Measurements from ENCODE around the gene TRAPPC1. TPM values are rescaled to one million over a fixed set of nuclear protein-coding genes. Genes with fewer than 3 reads are reported as not detected.

Gene TRAPPC1
- total RNA-seq, 1 experiment from 2014 or later: 99.7 TPM

DNA sequence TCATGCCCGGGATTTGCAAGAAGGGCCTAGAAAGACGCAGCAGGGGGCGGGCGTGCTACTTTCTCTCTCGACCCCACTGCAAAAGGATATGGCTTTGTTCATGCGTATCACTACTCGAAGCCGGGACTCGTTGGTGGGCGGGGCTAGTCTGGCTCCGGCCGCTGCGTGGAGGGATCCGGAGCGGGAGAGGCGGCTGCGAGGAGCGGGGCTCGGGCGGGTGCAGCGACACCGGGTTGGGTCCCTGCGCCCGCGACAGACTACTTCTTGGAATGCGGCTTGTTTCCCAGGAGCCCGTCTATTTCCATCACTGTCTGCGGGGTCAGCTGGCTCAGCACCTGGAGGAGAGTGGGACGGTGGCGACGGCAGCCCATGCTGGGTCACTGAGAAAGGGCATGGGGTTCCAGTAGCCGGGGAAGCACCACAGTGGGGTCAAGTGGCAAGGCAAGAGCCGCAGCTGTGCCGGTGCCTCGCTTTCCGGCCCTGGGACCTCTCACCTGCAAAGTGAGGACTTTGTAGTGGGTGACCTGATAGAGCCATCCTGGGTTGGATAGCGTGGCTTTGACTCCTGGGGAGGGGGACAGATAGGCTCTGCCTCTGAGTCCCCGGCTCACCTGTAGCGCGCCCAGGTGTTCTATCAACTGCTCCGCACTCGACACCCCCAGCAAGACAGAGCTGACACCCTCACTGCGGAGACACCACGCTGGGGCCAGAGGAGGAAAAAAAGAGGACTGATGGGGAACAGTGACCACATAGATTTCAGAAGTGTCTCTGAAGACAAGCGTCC, 8.7 kb downstream of the TRAPPC1 start (continued):
- TF ChIP-seq, protein P1, sequence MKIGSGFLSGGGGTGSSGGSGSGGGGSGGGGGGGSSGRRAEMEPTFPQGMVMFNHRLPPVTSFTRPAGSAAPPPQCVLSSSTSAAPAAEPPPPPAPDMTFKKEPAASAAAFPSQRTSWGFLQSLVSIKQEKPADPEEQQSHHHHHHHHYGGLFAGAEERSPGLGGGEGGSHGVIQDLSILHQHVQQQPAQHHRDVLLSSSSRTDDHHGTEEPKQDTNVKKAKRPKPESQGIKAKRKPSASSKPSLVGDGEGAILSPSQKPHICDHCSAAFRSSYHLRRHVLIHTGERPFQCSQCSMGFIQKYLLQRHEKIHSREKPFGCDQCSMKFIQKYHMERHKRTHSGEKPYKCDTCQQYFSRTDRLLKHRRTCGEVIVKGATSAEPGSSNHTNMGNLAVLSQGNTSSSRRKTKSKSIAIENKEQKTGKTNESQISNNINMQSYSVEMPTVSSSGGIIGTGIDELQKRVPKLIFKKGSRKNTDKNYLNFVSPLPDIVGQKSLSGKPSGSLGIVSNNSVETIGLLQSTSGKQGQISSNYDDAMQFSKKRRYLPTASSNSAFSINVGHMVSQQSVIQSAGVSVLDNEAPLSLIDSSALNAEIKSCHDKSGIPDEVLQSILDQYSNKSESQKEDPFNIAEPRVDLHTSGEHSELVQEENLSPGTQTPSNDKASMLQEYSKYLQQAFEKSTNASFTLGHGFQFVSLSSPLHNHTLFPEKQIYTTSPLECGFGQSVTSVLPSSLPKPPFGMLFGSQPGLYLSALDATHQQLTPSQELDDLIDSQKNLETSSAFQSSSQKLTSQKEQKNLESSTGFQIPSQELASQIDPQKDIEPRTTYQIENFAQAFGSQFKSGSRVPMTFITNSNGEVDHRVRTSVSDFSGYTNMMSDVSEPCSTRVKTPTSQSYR (CRISPR knock-in tag; IDR thresholded peaks at IDR 0.05): 0 out of 2 replicates have a peak, but pooled peaks have one; percentile 58
- TF ChIP-seq KAT7 (CRISPR knock-in tag; IDR thresholded peaks at IDR 0.05; ENCODE audit: borderline replicate concordance): no peak
- no peak for TF ChIP-seq ESRRA (CRISPR knock-in tag; IDR thresholded peaks at IDR 0.05; ENCODE audit: borderline replicate concordance)
- TF ChIP-seq, protein P2, sequence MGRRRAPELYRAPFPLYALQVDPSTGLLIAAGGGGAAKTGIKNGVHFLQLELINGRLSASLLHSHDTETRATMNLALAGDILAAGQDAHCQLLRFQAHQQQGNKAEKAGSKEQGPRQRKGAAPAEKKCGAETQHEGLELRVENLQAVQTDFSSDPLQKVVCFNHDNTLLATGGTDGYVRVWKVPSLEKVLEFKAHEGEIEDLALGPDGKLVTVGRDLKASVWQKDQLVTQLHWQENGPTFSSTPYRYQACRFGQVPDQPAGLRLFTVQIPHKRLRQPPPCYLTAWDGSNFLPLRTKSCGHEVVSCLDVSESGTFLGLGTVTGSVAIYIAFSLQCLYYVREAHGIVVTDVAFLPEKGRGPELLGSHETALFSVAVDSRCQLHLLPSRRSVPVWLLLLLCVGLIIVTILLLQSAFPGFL (CRISPR knock-in tag; IDR thresholded peaks at IDR 0.05; ENCODE audit: borderline replicate concordance): no peak
- no peak for TF ChIP-seq ZNF416 (CRISPR knock-in tag; IDR thresholded peaks at IDR 0.05)
- no peak for TF ChIP-seq NR1H2 (CRISPR knock-in tag; IDR thresholded peaks at IDR 0.05)
- TF ChIP-seq ZNF138 (CRISPR knock-in tag; conservative IDR thresholded peaks at IDR 0.05): 0 out of 2 replicates have a peak, but pooled peaks have one; percentile 53
- TF ChIP-seq ZNF121 (CRISPR knock-in tag; IDR thresholded peaks at IDR 0.05): no peak
- peak; percentile 50; the same call in 1 of the 2 replicates for TF ChIP-seq ZBTB21 (CRISPR knock-in tag; IDR thresholded peaks at IDR 0.05; ENCODE audit: borderline replicate concordance)
- TF ChIP-seq, protein P3, sequence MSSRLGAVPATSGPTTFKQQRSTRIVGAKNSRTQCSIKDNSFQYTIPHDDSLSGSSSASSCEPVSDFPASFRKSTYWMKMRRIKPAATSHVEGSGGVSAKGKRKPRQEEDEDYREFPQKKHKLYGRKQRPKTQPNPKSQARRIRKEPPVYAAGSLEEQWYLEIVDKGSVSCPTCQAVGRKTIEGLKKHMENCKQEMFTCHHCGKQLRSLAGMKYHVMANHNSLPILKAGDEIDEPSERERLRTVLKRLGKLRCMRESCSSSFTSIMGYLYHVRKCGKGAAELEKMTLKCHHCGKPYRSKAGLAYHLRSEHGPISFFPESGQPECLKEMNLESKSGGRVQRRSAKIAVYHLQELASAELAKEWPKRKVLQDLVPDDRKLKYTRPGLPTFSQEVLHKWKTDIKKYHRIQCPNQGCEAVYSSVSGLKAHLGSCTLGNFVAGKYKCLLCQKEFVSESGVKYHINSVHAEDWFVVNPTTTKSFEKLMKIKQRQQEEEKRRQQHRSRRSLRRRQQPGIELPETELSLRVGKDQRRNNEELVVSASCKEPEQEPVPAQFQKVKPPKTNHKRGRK (CRISPR knock-in tag; IDR thresholded peaks at IDR 0.05; ENCODE audit: borderline replicate concordance): no peak
- TF ChIP-seq, protein P4, sequence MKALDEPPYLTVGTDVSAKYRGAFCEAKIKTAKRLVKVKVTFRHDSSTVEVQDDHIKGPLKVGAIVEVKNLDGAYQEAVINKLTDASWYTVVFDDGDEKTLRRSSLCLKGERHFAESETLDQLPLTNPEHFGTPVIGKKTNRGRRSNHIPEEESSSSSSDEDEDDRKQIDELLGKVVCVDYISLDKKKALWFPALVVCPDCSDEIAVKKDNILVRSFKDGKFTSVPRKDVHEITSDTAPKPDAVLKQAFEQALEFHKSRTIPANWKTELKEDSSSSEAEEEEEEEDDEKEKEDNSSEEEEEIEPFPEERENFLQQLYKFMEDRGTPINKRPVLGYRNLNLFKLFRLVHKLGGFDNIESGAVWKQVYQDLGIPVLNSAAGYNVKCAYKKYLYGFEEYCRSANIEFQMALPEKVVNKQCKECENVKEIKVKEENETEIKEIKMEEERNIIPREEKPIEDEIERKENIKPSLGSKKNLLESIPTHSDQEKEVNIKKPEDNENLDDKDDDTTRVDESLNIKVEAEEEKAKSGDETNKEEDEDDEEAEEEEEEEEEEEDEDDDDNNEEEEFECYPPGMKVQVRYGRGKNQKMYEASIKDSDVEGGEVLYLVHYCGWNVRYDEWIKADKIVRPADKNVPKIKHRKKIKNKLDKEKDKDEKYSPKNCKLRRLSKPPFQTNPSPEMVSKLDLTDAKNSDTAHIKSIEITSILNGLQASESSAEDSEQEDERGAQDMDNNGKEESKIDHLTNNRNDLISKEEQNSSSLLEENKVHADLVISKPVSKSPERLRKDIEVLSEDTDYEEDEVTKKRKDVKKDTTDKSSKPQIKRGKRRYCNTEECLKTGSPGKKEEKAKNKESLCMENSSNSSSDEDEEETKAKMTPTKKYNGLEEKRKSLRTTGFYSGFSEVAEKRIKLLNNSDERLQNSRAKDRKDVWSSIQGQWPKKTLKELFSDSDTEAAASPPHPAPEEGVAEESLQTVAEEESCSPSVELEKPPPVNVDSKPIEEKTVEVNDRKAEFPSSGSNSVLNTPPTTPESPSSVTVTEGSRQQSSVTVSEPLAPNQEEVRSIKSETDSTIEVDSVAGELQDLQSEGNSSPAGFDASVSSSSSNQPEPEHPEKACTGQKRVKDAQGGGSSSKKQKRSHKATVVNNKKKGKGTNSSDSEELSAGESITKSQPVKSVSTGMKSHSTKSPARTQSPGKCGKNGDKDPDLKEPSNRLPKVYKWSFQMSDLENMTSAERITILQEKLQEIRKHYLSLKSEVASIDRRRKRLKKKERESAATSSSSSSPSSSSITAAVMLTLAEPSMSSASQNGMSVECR (CRISPR knock-in tag; IDR thresholded peaks at IDR 0.05; ENCODE audit: borderline replicate concordance): no peak
- TF ChIP-seq, protein P5, sequence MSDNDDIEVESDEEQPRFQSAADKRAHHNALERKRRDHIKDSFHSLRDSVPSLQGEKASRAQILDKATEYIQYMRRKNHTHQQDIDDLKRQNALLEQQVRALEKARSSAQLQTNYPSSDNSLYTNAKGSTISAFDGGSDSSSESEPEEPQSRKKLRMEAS (CRISPR knock-in tag; IDR thresholded peaks at IDR 0.05): 0 out of 2 replicates have a peak, but pooled peaks have one; percentile 49
- TF ChIP-seq, protein P6, sequence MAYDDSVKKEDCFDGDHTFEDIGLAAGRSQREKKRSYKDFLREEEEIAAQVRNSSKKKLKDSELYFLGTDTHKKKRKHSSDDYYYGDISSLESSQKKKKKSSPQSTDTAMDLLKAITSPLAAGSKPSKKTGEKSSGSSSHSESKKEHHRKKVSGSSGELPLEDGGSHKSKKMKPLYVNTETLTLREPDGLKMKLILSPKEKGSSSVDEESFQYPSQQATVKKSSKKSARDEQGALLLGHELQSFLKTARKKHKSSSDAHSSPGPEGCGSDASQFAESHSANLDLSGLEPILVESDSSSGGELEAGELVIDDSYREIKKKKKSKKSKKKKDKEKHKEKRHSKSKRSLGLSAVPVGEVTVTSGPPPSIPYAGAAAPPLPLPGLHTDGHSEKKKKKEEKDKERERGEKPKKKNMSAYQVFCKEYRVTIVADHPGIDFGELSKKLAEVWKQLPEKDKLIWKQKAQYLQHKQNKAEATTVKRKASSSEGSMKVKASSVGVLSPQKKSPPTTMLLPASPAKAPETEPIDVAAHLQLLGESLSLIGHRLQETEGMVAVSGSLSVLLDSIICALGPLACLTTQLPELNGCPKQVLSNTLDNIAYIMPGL (CRISPR knock-in tag; IDR thresholded peaks at IDR 0.05): peak; percentile 77; the same call in 1 of the 2 replicates
- TF ChIP-seq, protein P7, sequence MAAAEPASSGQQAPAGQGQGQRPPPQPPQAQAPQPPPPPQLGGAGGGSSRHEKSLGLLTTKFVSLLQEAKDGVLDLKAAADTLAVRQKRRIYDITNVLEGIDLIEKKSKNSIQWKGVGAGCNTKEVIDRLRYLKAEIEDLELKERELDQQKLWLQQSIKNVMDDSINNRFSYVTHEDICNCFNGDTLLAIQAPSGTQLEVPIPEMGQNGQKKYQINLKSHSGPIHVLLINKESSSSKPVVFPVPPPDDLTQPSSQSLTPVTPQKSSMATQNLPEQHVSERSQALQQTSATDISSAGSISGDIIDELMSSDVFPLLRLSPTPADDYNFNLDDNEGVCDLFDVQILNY (CRISPR knock-in tag; IDR thresholded peaks at IDR 0.05): 0 out of 2 replicates have a peak, but pooled peaks have one; percentile 25
- TF ChIP-seq, protein P8, sequence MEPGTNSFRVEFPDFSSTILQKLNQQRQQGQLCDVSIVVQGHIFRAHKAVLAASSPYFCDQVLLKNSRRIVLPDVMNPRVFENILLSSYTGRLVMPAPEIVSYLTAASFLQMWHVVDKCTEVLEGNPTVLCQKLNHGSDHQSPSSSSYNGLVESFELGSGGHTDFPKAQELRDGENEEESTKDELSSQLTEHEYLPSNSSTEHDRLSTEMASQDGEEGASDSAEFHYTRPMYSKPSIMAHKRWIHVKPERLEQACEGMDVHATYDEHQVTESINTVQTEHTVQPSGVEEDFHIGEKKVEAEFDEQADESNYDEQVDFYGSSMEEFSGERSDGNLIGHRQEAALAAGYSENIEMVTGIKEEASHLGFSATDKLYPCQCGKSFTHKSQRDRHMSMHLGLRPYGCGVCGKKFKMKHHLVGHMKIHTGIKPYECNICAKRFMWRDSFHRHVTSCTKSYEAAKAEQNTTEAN (CRISPR knock-in tag; IDR thresholded peaks at IDR 0.05): peak; percentile 68; the same call in 1 of the 2 replicates
- TF ChIP-seq, protein P9, sequence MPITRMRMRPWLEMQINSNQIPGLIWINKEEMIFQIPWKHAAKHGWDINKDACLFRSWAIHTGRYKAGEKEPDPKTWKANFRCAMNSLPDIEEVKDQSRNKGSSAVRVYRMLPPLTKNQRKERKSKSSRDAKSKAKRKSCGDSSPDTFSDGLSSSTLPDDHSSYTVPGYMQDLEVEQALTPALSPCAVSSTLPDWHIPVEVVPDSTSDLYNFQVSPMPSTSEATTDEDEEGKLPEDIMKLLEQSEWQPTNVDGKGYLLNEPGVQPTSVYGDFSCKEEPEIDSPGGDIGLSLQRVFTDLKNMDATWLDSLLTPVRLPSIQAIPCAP (CRISPR knock-in tag; IDR thresholded peaks at IDR 0.05): no peak; the same call in none of the 2 replicates
- no peak for TF ChIP-seq GTF2I (CRISPR knock-in tag; conservative IDR thresholded peaks at IDR 0.05)
- TF ChIP-seq ZNF232 (CRISPR knock-in tag; IDR thresholded peaks at IDR 0.05): 0 out of 2 replicates have a peak, but pooled peaks have one; percentile 82
- TF ChIP-seq, protein P10, sequence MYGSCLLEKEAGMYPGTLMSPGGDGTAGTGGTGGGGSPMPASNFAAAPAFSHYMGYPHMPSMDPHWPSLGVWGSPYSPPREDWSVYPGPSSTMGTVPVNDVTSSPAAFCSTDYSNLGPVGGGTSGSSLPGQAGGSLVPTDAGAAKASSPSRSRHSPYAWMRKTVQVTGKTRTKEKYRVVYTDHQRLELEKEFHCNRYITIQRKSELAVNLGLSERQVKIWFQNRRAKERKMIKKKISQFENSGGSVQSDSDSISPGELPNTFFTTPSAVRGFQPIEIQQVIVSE (CRISPR knock-in tag; IDR thresholded peaks at IDR 0.05; ENCODE audit: borderline replicate concordance): no peak
- TF ChIP-seq TEAD1 (CRISPR knock-in tag; IDR thresholded peaks at IDR 0.05): peak; percentile 59; the same call in 1 of the 2 replicates
- no peak for TF ChIP-seq TP53 (CRISPR knock-in tag; IDR thresholded peaks at IDR 0.05)
